Stimulated activated CD8-positive, alpha-beta memory T cell treated with anti-CD3 and anti-CD28 coated beads, Interleukin-15, amount 100 ng/mL, for 48 hours (primary cell): Measurements from ENCODE around the gene RBM42.
A peak's percentile ranks its signal among the peaks of the same experiment; 100 is the strongest.
"Not testable (repeated sequence)": the region's sequence is repeated elsewhere in the genome, so short reads cannot be mapped to it uniquely, and the experiment has no call there.

Experiments used
- DNase-seq, 2 donors: peaks; one replicate each; pipeline ENCODE4 v3.0.0-alpha.2; 2020; ENCODE audit warnings: low read depth in 2 of 2

The RBM42 gene

GRCh38 chr19:35650581-35650980 is 21.7 kb downstream of the RBM42 start:
- no peak for DNase-seq

- not testable (repeated sequence) for DNase-seq
Measured at GRCh38 chr19:35654828-35655227, 26.0 kb downstream of the RBM42 start.

DNA sequence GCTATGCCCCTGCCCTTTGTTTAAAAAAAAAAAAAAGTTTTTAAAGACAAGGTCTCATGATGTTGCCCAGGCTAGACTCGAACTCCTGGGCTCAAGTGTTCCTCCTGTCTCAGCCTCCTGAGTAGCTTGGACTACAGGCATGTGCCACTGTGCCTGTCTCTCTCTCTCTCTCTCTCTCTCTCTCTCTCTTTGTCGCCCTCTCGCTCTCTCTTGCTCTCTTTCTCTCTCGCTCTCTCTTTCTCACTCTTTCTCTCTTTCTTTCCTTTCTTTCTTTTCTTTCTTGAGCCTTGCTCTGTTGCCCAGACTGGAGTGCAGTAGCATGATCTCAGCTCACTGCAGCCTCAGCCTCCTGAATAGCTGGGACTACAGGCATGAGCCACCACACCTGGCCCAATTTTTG is 26.8 kb downstream of the RBM42 start:
- DNase-seq, result no peak

DNA sequence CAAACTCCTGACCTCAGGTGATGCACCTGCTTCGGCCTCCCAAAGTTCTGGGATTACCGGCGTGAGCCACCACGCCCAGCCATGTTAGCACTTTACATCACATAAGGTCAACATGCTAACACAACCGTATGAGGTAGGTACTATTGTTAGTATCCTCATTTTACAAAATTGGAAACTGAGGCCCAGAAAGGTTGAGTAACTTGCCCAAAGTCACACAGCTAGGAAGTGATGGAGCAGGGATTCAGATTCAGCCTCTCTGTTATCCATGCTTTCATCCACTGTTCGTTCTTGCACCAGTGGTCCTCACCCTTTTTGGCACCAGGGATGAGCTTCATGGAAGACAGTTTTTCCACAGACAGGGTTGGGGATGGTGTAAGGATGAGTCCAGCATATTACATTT is 27.9 kb downstream of the RBM42 start:
- no peak for DNase-seq

DNA sequence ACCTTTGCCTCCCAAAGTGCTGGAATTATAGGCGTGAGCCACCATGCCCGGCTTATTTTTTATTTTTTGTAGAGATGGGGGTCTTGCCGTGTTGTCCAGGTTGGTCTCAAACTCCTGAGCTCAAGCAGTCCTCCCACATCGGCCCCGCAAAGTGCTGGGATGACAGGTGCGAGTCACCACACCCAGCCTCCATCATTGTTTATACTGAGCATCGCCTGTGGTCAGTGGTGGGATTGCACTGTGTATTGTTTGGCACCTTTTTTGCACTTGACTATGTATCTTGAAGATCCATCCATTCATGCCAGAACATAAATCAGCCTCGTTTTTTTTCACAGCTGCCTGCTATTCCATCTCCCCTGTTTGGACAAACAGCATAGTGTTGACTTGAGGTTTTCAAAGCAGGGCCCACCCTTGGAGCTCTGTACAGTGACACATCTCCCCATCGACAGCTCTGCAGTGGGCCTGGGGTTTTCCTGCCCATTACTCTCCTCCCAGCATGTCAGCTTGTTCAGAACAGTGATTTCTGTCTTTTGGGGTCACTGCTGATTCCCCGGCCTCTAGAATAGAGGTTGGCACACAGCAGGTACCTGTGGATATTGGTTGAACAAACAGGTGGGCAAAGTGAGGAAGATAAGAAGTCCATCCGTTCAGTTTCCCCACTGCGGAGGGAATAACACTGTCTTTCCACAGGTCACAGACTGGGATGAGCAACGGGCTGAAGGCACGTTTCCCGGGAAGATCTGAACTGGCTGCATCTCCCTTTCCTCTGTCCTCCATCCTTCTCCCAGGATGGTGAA is 29.3 kb downstream of the RBM42 start:
- no peak for DNase-seq

GRCh38 chr19:35661995-35662340 is 33.1 kb downstream of the RBM42 start:
- DNase-seq, result no peak

DNA sequence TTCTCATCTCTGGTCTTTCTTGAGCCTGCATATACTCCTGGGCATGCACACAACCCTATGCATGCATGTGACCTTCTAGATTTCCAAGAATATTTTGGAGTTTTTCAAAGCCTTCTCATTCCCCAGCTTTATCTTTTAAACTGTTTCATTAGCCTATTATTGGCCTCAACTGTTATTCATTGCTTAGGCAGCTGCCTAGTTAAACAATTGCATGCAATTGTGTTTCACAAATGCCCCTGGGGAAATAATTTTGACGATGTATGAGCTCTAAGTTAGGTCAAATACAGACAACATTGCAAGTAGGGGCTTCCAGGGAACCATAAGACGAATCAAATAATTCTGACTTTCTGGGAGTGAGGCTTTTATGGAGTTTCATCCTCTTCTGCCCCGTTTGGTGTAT is 35.1 kb downstream of the RBM42 start:
- no peak for DNase-seq

GRCh38 chr19:35665157-35665556 is 36.3 kb downstream of the RBM42 start:
- no peak for DNase-seq

DNA sequence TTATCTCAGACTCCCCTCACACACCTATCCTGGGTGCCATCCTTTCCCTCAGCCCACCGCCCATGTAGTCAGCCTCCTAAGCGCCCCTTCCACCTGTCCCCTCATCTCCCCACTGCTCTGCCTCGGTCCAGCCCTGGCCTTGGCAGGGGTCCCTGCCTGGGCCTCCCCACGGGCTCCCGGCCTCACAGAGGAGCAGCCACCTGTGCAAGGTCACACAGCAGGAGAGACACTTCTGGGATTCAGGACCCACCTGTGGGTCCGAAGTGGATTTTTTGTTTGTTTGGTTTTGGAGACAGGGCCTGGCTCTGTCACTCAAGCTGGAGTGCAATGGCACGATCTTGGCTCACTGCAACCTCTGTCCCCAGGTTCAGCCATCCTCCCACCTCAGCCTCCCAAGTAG is 36.8 kb downstream of the RBM42 start:
- no peak for DNase-seq

DNA sequence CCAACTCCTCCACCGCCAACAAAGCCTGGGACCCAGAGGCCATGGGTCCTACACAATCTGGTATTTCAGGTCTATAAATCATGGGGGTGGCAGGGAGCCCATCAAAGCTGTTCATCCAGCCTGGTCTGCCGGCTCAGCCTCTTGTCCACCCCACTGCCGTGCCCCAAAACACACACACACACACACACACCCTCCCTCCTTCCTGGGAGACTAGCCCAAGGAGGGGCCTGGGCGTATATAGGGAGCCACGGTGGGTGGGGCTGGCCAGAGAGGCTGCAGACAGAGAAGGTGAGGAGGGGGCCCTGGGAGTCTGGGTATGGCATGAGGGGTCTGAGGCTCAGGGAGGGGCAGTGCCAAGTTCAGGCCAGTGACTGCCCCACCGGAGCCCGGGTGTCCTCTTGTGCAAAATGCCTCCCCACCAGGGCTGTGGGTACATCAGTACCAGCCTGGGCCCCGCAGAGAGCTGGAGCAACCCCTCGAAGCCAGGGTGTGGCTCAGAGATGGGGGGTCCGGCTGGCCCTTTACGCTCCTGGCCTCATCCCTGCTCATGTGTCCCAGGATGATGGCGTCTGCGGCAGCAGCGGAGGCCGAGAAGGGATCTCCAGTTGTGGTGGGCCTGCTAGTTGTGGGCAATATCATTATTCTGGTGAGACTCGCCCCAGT is 37.5 kb downstream of the RBM42 start, which contains the start of gene UPK1A:
TSS of gene UPK1A (plus strand) at position 267 of the 663 bp plus-strand sequence. CDS start at position 563, 296 bp downstream.
- no peak for DNase-seq

GRCh38 chr19:35669566-35669965 is 40.7 kb downstream of the RBM42 start:
- no peak for DNase-seq

- no peak for DNase-seq
Measured at GRCh38 chr19:35669974-35670373, 41.1 kb downstream of the RBM42 start.

DNA sequence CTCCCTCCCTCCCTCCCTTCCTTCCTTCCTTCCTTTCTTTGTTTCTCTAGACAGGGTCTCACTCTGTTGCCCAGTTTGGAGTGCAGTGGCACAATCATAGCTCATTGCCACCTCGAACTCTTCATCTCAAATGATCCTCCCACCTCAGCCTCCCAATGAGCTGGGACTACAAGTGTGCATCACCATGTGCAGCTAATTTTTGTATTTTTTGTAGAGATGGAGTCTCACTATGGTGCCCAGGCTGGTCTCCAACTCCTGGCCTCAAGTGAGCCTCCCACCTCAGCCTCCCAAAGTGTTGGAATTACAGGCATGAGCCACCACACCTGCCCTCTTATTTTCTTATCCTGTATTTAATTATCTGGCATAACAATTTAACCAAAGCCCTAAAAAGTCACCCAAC is 41.9 kb downstream of the RBM42 start:
- no peak for DNase-seq

DNA sequence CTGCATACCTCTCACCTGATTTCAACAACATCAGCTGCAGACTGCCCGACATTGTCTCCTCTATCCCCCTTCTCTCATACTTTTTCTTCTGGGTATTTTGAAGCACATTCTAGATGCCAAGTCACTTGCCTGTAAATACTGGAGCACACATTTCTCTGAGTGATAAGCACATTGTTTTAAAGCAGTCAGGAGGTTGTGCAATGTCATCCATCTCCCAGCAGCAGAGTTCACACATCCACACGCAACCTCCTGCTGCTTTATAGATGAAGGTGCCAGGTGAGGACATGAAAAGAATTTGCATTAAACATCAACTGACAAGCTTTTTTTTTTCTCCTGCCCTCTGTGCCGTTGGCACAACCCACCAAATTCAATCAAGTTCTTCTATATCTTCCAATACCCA is 43.0 kb downstream of the RBM42 start:
- no peak for DNase-seq

- peak; percentile 38 to 54 for DNase-seq
Measured at GRCh38 chr19:35673121-35673804, 44.4 kb downstream of the RBM42 start.

GRCh38 chr19:35675589-35676140 is 46.8 kb downstream of the RBM42 start:
- no peak for DNase-seq
